Measurements from ENCODE around the gene CCNE1.

The CCNE1 gene

GRCh38 chr19:29855087-29855486 lies 43.3 kb downstream of the CCNE1 start:
- Histone ChIP-seq H3K9me3 (ENCODE audit: control insufficient read depth, insufficient read depth, low read depth, low read length) (no peaks in the 10 kb centered on the region; the same call in 1 of the 2 replicates), H3K4me3 (ENCODE audit: low read depth, low read length) (no peak overlapping the region), H3K36me3 (ENCODE audit: control insufficient read depth in 2 of 2, insufficient read depth in 1 of 2, low read length in 2 of 2) (no peaks in the 10 kb centered on the region), H3K27ac (ENCODE audit: extremely low read depth, low read depth, low read length) (no peak overlapping the region; the same call in 1 of the 2 replicates), H3K4me1 (ENCODE audit: control insufficient read depth, insufficient read depth, low read length) (peaks cover 10% of the 10 kb centered on the region)
- ChIA-PET CTCF (interaction anchor here (0.6 to 5.9 kb wide), 9 partner anchors 10 to 811 kb away, joined by 3 to 177 read pairs (median 4); no protein-coding TSS in a partner anchor), POLR2A (interaction anchor here (0.8 kb wide), 1 partner anchor 10 kb away, joined by 9 read pairs; no protein-coding TSS in a partner anchor)
- peak; percentile 69 for TF ChIP-seq SP2 (tag by site-specific recombination; IDR thresholded peaks at IDR 0.05)
- peak; percentile 31; the same call in 1 of the 2 replicates for TF ChIP-seq SP3 (tag by site-specific recombination; IDR thresholded peaks at IDR 0.05)
- no peak for TF ChIP-seq ZNF155 (tag by site-specific recombination; IDR thresholded peaks at IDR 0.05)
- no peak for TF ChIP-seq GLI4 (tag by site-specific recombination; IDR thresholded peaks at IDR 0.05)

- H3K9me3 ChIP-seq (ENCODE audit: control insufficient read depth, insufficient read depth, low read depth, low read length), result no peaks in the 10 kb centered on the region; the same call in 1 of the 2 replicates
- no peaks in the 10 kb centered on the region for H3K36me3 ChIP-seq (ENCODE audit: control insufficient read depth in 2 of 2, insufficient read depth in 1 of 2, low read length in 2 of 2)
- H3K4me3 ChIP-seq (ENCODE audit: low read depth, low read length), result no peak overlapping the region
- H3K27ac ChIP-seq (ENCODE audit: extremely low read depth, low read depth, low read length), result no peak overlapping the region; the same call in 1 of the 2 replicates
- ChIA-PET CTCF (interaction anchor here (0.7 to 5.9 kb wide), 8 partner anchors 11 to 810 kb away, joined by 3 to 177 read pairs (median 4); no protein-coding TSS in a partner anchor), POLR2A (interaction anchor here (0.6 kb wide), 1 partner anchor 32 kb away, joined by 7 read pairs; no protein-coding TSS in a partner anchor)
- H3K4me1 ChIP-seq (ENCODE audit: control insufficient read depth, insufficient read depth, low read length), result peaks cover 10% of the 10 kb centered on the region
- TF ChIP-seq ZNF214 (tag by site-specific recombination; IDR thresholded peaks at IDR 0.05; ENCODE audit: borderline replicate concordance), result no peak
- no peak for TF ChIP-seq ZNF571 (tag by site-specific recombination; IDR thresholded peaks at IDR 0.05)
- no peak for TF ChIP-seq KLF7 (tag by site-specific recombination; IDR thresholded peaks at IDR 0.05; ENCODE audit: borderline replicate concordance)
- no peak for TF ChIP-seq ZNF341 (tag by site-specific recombination; IDR thresholded peaks at IDR 0.05; ENCODE audit: low read depth)
- no peak for TF ChIP-seq ZNF473 (tag by site-specific recombination; IDR thresholded peaks at IDR 0.05)
- TF ChIP-seq ZNF704 (tag by site-specific recombination; IDR thresholded peaks at IDR 0.05), result no peak
- no peak for TF ChIP-seq PRDM10 (tag by site-specific recombination; IDR thresholded peaks at IDR 0.05)
- TF ChIP-seq ZNF335 (tag by site-specific recombination; conservative IDR thresholded peaks at IDR 0.05), result no peak
- no peak for TF ChIP-seq ZNF596 (tag by site-specific recombination; IDR thresholded peaks at IDR 0.05)
- TF ChIP-seq ZNF549 (tag by site-specific recombination; IDR thresholded peaks at IDR 0.05), result no peak
- TF ChIP-seq ZNF398 (tag by site-specific recombination; IDR thresholded peaks at IDR 0.05), result no peak
- TF ChIP-seq ZNF280D (tag by site-specific recombination; IDR thresholded peaks at IDR 0.05), result no peak
- no peak for TF ChIP-seq ZNF16 (tag by site-specific recombination; IDR thresholded peaks at IDR 0.05; ENCODE audit: low read depth)
- TF ChIP-seq GFI1B (tag by site-specific recombination; IDR thresholded peaks at IDR 0.05), result no peak
Observed at GRCh38 chr19:29855741-29856500, 44.1 kb downstream of the CCNE1 start.

Measured in HEK293 (cell line).